Uterus (tissue), 4 donors: Measurements from ENCODE around the gene SDHC. TPM values are rescaled to one million over a fixed set of nuclear protein-coding genes. Genes with fewer than 3 reads are reported as not detected.

ENCODE experiments used
- DNase-seq, 2 donors: peaks; one replicate each; pipeline ENCODE4 v3.0.0-alpha.2; 2019 to 2020
- H3K27ac ChIP-seq, 2 donors: fragments of 200-600 bp; sonication (generic); 1 replicate in 1 of 2; 2 replicates in 1 of 2; pipeline ENCODE4 v1.5.1; 2016 to 2018
- H3K27me3 ChIP-seq, 2 donors: fragments of 200-600 bp; sonication (generic); one replicate each; pipeline ENCODE4 v1.5.1; 2018 to 2019; ENCODE audit warnings: control low read depth in 1 of 2
- H3K36me3 ChIP-seq, 2 donors: fragments of 200-600 bp; sonication (generic); one replicate each; pipeline ENCODE4 v1.5.1; 2019; ENCODE audit warnings: control low read depth in 1 of 2
- H3K4me1 ChIP-seq, 2 donors: fragments of 200-600 bp; sonication (generic); one replicate each; pipeline ENCODE4 v1.5.1; 2018 to 2019; ENCODE audit warnings: control low read depth in 1 of 2
- H3K4me3 ChIP-seq, 2 donors: fragments of 200-600 bp; sonication (generic); 1 replicate in 1 of 2; 2 replicates in 1 of 2; pipeline ENCODE4 v1.5.1; 2018 to 2019; ENCODE audit warnings: mild to moderate bottlenecking in 1 of 2
- H3K9me3 ChIP-seq, 2 donors: fragments of 200-600 bp; sonication (generic); one replicate each; pipeline ENCODE4 v1.5.1; 2019; ENCODE audit warnings: control low read depth in 1 of 2
- POLR2A ChIP-seq, 2 donors: fragments of 450-650 bp; IDR thresholded peaks; one replicate each; pipeline ENCODE4 v1.6.1; 2016; ENCODE audit warnings: antibody characterized with exemption in 2 of 2, mild to moderate bottlenecking in 1 of 2, moderate library complexity in 1 of 2
- intact Hi-C: fragments of 100-400 bp; cut with DNase I; formaldehyde crosslinking; loops from one replicate; pipeline ENCODE4 v1.15.1; 2023; ENCODE audit warnings: low total_unique reads
- total RNA-seq, 4 donors: library from RNA; depleted of rRNA in 3 of 4; stranded (reverse); fragments of >200 nt in 3 of 4; gene quantifications; one replicate each; pipeline versions ENCODE4 v1.1.0 to v1.2.4, GENCODE V29; 2014 to 2023
- TF ChIP-seq, protein P1 (sequence below), 4 experiments: fragments of 200-600 bp in 2 of 4; fragments of 450-650 bp in 2 of 4; sonication (generic) in 2 of 4; IDR thresholded peaks; one replicate each; pipeline ENCODE4 v1.5.1; 2016 to 2019; ENCODE audit warnings: antibody characterized with exemption in 4 of 4, mild to moderate bottlenecking in 2 of 4, moderate library complexity in 1 of 4
- donor health status: DM: yes; HTN: yes; CAD: no.

SDHC gene
- total RNA-seq, 4 donors from 2014 or later, result 28.5 to 127 (median 55.8) TPM

GRCh38 chr1:161350671-161351070 lies 36.5 kb downstream of the SDHC start:
- H3K9me3 ChIP-seq, result no peaks in the 10 kb centered on the region
- intact Hi-C loops, result no loop called here
- H3K27ac ChIP-seq, result no peak overlapping the region
- H3K36me3 ChIP-seq, result no peaks in the 10 kb centered on the region
- H3K4me1 ChIP-seq, result no peaks in the 10 kb centered on the region
- no peak overlapping the region for H3K4me3 ChIP-seq
- DNase-seq, result no peak
- no peaks in the 10 kb centered on the region for H3K27me3 ChIP-seq
- TF ChIP-seq, protein P1, sequence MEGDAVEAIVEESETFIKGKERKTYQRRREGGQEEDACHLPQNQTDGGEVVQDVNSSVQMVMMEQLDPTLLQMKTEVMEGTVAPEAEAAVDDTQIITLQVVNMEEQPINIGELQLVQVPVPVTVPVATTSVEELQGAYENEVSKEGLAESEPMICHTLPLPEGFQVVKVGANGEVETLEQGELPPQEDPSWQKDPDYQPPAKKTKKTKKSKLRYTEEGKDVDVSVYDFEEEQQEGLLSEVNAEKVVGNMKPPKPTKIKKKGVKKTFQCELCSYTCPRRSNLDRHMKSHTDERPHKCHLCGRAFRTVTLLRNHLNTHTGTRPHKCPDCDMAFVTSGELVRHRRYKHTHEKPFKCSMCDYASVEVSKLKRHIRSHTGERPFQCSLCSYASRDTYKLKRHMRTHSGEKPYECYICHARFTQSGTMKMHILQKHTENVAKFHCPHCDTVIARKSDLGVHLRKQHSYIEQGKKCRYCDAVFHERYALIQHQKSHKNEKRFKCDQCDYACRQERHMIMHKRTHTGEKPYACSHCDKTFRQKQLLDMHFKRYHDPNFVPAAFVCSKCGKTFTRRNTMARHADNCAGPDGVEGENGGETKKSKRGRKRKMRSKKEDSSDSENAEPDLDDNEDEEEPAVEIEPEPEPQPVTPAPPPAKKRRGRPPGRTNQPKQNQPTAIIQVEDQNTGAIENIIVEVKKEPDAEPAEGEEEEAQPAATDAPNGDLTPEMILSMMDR (IDR thresholded peaks at IDR 0.05), result no peak
- no peak for TF ChIP-seq POLR2A (IDR thresholded peaks at IDR 0.05)

DNA sequence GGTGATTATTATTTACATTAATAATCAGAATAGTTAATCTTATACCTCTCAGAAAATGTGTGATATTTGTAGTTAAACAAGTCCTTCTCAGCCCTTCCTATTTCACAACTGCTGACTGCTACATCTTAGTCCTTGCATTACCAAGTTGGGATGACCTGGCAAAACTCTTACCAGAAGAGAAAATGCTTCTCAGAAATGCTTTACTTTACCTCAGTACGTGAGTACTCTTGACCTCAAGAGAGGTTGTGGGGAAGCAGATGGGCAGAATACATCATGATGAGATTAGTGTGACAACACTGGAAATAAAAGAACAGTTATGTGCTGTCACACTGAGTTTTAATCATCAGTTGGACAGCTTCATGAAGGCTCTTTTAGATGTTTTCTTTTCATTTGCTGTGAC lies 37.3 kb downstream of the SDHC start:
- Histone ChIP-seq H3K9me3 (no peaks in the 10 kb centered on the region), H3K27ac (no peak overlapping the region), H3K36me3 (no peaks in the 10 kb centered on the region), H3K4me1 (no peaks in the 10 kb centered on the region), H3K4me3 (no peak overlapping the region), H3K27me3 (no peaks in the 10 kb centered on the region)
- intact Hi-C loops, result no loop called here
- no peak for DNase-seq
- no peak for TF ChIP-seq POLR2A (IDR thresholded peaks at IDR 0.05)
- TF ChIP-seq, protein P1 (IDR thresholded peaks at IDR 0.05), result no peak

DNA sequence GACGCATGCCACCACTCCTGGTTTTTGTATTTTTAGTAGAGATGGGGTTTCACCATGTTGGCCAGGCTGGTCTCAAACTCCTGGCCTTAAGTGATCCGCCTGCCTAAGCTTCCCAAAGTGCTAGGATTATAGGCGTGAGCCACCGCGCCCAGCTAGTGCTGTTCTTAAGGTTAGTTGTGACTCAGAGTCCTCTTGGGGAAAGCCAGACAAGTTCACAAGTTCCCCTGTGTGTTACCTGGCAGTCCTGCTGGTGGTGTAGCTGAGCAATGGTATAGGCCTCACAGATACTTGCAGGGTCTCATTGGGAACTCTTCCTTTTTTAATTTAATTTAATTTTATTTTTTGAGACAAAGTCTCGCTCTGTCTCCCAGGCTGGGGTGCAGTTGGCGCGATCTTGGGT lies 42.9 kb downstream of the SDHC start:
- TF ChIP-seq, protein P1 (IDR thresholded peaks at IDR 0.05), result no peak
- TF ChIP-seq POLR2A (IDR thresholded peaks at IDR 0.05), result no peak
- Histone ChIP-seq H3K9me3 (no peaks in the 10 kb centered on the region), H3K4me1 (no peaks in the 10 kb centered on the region), H3K36me3 (no peaks in the 10 kb centered on the region), H3K27ac (no peak overlapping the region), H3K4me3 (no peak overlapping the region), H3K27me3 (no peaks in the 10 kb centered on the region)
- intact Hi-C loops, result no loop called here
- no peak for DNase-seq

DNA sequence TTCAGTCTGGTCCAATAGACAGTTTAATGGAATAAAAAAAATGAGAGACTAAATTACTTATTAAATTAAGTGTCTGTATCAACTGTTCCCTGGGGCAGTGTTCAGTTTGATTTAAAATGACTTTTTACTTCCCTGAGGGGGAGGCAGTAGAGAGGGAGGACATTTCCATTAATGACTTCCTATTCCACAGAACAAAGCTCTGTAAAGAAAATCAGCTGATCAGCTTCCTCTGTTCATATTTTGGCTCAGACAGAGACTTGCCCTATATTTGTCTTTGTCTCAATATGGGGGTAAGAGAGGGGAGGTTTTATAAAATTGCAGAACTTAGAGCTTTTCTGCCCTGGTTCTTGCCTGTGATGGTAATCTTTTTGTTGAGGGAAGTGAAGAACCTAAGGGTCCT lies 45.1 kb downstream of the SDHC start:
- TF ChIP-seq POLR2A (IDR thresholded peaks at IDR 0.05), result no peak
- TF ChIP-seq, protein P1 (IDR thresholded peaks at IDR 0.05), result no peak
- DNase-seq, result no peak
- Histone ChIP-seq H3K27ac (no peak overlapping the region), H3K4me1 (no peaks in the 10 kb centered on the region), H3K9me3 (no peaks in the 10 kb centered on the region), H3K36me3 (no peaks in the 10 kb centered on the region), H3K27me3 (no peaks in the 10 kb centered on the region), H3K4me3 (no peak overlapping the region)
- intact Hi-C loops, result no loop called here

DNA sequence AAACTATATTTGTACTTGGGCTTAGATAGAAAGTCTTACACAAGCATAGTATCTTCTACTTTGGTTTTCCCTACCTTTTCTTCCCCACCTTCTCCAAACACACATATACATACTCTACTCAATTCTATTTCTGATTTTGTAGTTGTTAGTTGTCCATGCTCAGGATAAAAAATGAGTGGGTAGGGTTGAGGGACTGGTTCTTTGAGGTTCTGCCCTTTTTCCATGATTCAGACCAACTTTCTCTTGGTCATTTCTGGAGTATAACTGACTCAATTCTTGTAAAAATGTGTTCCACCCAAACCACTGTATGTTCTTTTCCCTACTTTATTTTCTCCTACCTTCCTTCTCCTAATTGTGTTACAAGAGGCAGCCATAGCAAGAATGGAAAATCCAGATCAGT lies 50.2 kb downstream of the SDHC start:
- Histone ChIP-seq H3K27me3 (no peaks in the 10 kb centered on the region), H3K27ac (no peak overlapping the region), H3K4me1 (no peaks in the 10 kb centered on the region), H3K36me3 (no peaks in the 10 kb centered on the region), H3K4me3 (no peak overlapping the region), H3K9me3 (no peaks in the 10 kb centered on the region)
- intact Hi-C loops, result no loop called here
- no peak for DNase-seq
- TF ChIP-seq POLR2A (IDR thresholded peaks at IDR 0.05), result no peak
- TF ChIP-seq, protein P1 (IDR thresholded peaks at IDR 0.05), result no peak
